ENCODE data around the gene HOXA10.

DNA sequence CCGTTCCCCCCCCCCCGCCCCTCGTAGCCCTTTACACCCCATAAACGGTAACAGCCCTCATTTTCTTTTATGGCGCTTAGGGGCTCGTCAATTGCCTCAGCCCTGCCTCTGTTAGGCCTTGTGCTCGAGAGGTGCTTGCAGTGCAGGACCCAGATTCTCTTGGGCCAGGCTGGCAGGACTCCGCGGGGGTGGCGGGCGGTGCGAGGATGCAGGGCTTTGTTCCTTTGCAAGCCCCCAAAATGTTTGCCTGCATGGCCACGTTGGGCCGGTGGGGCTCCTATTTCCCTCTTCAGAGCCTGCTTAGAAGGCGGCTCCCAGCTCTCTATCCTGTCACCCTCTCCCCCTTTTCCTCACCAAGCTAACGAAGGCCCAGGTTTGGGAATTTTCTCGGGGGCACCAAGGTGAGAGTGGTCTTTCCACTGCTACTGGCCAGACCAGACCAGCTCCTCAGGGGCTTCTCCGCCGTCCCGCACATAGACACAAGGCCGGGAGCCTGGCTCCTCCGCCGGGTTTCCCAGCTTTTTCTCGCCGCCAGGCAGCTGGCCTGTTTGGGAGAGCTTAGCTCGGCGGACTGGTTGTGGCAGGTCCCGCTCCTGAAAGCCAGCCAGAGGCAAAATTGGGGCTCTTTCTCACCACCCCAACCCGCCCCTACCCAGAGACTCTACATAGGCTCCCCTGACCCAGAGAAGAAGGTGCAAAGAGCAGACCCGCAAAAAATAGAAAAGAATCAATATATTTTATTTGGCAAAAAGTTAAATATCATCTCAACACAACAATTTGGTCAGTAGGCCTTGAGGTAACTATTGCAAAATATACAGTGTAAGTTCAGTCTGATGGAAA, 12.2 kb downstream of the HOXA10 start:
- TF ChIP-seq, protein P1, sequence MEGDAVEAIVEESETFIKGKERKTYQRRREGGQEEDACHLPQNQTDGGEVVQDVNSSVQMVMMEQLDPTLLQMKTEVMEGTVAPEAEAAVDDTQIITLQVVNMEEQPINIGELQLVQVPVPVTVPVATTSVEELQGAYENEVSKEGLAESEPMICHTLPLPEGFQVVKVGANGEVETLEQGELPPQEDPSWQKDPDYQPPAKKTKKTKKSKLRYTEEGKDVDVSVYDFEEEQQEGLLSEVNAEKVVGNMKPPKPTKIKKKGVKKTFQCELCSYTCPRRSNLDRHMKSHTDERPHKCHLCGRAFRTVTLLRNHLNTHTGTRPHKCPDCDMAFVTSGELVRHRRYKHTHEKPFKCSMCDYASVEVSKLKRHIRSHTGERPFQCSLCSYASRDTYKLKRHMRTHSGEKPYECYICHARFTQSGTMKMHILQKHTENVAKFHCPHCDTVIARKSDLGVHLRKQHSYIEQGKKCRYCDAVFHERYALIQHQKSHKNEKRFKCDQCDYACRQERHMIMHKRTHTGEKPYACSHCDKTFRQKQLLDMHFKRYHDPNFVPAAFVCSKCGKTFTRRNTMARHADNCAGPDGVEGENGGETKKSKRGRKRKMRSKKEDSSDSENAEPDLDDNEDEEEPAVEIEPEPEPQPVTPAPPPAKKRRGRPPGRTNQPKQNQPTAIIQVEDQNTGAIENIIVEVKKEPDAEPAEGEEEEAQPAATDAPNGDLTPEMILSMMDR (conservative IDR thresholded peaks at IDR 0.05 in 1 of 2, IDR thresholded peaks at IDR 0.05 in 1 of 2; ENCODE audit: low read depth in 1 of 2, low read length in 2 of 2), result no peak
- TF ChIP-seq EZH2 (IDR thresholded peaks at IDR 0.05; ENCODE audit: low read length, missing control alignments), result no peak
